Cardiac fibroblast (primary cell): Measurements from ENCODE around the gene LGALSL.

Experiments
- DNase-seq, 2 donors: peaks; one replicate each; pipeline versions ENCODE4 v3.0.0 to v3.0.0-alpha.2; 2010; ENCODE audit warnings: low read depth in 2 of 2
- H3K4me3 ChIP-seq, 2 donors: replicated peaks in 1 of 2; 1 replicate in 1 of 2; 2 replicates in 1 of 2; pipeline ENCODE4 v1.5.1; 2011; ENCODE audit warnings: low read depth in 2 of 2, low read length in 2 of 2, mild to moderate bottlenecking in 2 of 2, moderate library complexity in 1 of 2
- CTCF ChIP-seq: IDR thresholded peaks from one replicate; pipeline ENCODE4 v1.5.1; 2011; ENCODE audit warnings: low read depth, mild to moderate bottlenecking, low read length, inconsistent platforms

Gene LGALSL

GRCh38 chr2:64461271-64462058, 7.5 kb downstream of the LGALSL start:
- no peak for DNase-seq
- H3K4me3 ChIP-seq = no peak overlapping the region
- no peak for TF ChIP-seq CTCF

GRCh38 chr2:64462171-64462570, 8.2 kb downstream of the LGALSL start:
- TF ChIP-seq CTCF = no peak
- H3K4me3 ChIP-seq = no peak overlapping the region
- no peak for DNase-seq

- no peak overlapping the region for H3K4me3 ChIP-seq
- peak in 1 of 2 donors; percentile 68 for DNase-seq
- no peak for TF ChIP-seq CTCF
These were observed 9.2 kb downstream of the LGALSL start for GRCh38 chr2:64462940-64463700.

- DNase-seq = peak; percentile 64 to 92
These were observed 9.8 kb downstream of the LGALSL start for GRCh38 chr2:64463781-64464180.

GRCh38 chr2:64466478-64467085, 12.6 kb downstream of the LGALSL start:
- no peak overlapping the region for H3K4me3 ChIP-seq
- no peak for DNase-seq
- no peak for TF ChIP-seq CTCF

More at GRCh38 chr2:64463781-64464180, 9.8 kb downstream of the LGALSL start:
- TF ChIP-seq CTCF = no peak
- no peak overlapping the region for H3K4me3 ChIP-seq

GRCh38 chr2:64467096-64467843, 13.3 kb downstream of the LGALSL start:
- DNase-seq = no peak
- no peak for TF ChIP-seq CTCF
- H3K4me3 ChIP-seq = no peak overlapping the region
